SU-DHL-6 (cell line): Measurements from ENCODE around the gene RNF217.

Experiments
- H2AFZ ChIP-seq: fragments of 200-600 bp; sonication (generic); 2 replicates; pipeline ENCODE4 v1.6.1; 2014; ENCODE audit warnings: low read depth, mild to moderate bottlenecking, moderate library complexity, mixed read lengths, antibody characterized with exemption, low read length; ENCODE audit not compliant: severe bottlenecking
- H3F3A ChIP-seq: fragments of 200-600 bp; shearing (Covaris generic); 2 replicates; pipeline ENCODE4 v1.6.0; 2016; ENCODE audit warnings: antibody characterized with exemption, mild to moderate bottlenecking; ENCODE audit not compliant: insufficient read depth
- H3K27ac ChIP-seq: fragments of 200-600 bp; sonication (generic); 2 replicates; pipeline ENCODE4 v1.5.1; 2016; ENCODE audit warnings: low read depth, mild to moderate bottlenecking, low read length, moderate library complexity, mixed read lengths
- H3K27me3 ChIP-seq: fragments of 200-600 bp; sonication (generic), shearing (Covaris generic); 2 replicates; pipeline ENCODE4 v1.6.0; 2014; ENCODE audit warnings: mild to moderate bottlenecking, low read length
- H3K36me3 ChIP-seq: fragments of 200-600 bp; sonication (generic); 2 replicates; pipeline ENCODE4 v1.6.1; 2014; ENCODE audit warnings: mild to moderate bottlenecking, low read length, mixed read lengths
- H3K4me2 ChIP-seq: fragments of 300-600, 200-600 bp; shearing (Covaris generic), sonication (generic); 2 replicates; pipeline ENCODE4 v1.6.0; 2014; ENCODE audit warnings: low read length, low read depth, mild to moderate bottlenecking; ENCODE audit not compliant: poor library complexity, severe bottlenecking
- H3K4me3 ChIP-seq: fragments of 200-600 bp; sonication (generic); 2 replicates; pipeline ENCODE4 v1.5.1; 2014; ENCODE audit warnings: antibody characterized with exemption, low read length, mild to moderate bottlenecking, mixed read lengths; ENCODE audit not compliant: insufficient read depth, poor library complexity, severe bottlenecking
- H3K79me2 ChIP-seq: fragments of 200-600 bp; sonication (generic); 2 replicates; pipeline ENCODE4 v1.6.1; 2014; ENCODE audit warnings: mild to moderate bottlenecking, low read length, moderate library complexity; ENCODE audit not compliant: insufficient read depth
- H3K9ac ChIP-seq: fragments of 200-600 bp; sonication (generic); 2 replicates; pipeline ENCODE4 v1.7.0; 2014; ENCODE audit warnings: mild to moderate bottlenecking, low read length
- H3K9me2 ChIP-seq: fragments of 200-600 bp; sonication (generic); replicated peaks from 2 replicates; pipeline ENCODE4 v1.6.1; 2014; ENCODE audit warnings: low read length; ENCODE audit not compliant: insufficient read depth
- H3K9me3 ChIP-seq: fragments of 200-600 bp; sonication (generic); 2 replicates; pipeline ENCODE4 v1.6.1; 2014; ENCODE audit warnings: low read length, mixed read lengths; ENCODE audit not compliant: insufficient read depth
- H4K20me1 ChIP-seq: fragments of 200-600 bp; sonication (generic); 2 replicates; pipeline ENCODE4 v1.6.1; 2014; ENCODE audit warnings: low read depth, mild to moderate bottlenecking, antibody characterized with exemption, low read length, moderate library complexity, mixed read lengths
- EZH2phosphoT487 ChIP-seq: fragments of 200-600 bp; sonication (generic), shearing (Covaris generic); conservative IDR thresholded peaks from 2 replicates; pipeline ENCODE4 v1.6.1; 2018; ENCODE audit warnings: mild to moderate bottlenecking, antibody characterized with exemption, low read length, moderate library complexity, mixed read lengths
- TF ChIP-seq, protein P1 (sequence below): fragments of 200-600 bp; sonication (generic); IDR thresholded peaks from one replicate; pipeline ENCODE4 v1.5.1; 2017; ENCODE audit warnings: antibody characterized with exemption, mild to moderate bottlenecking, low read length, moderate library complexity; ENCODE audit not compliant: insufficient read depth, poor library complexity, severe bottlenecking

The RNF217 gene

DNA sequence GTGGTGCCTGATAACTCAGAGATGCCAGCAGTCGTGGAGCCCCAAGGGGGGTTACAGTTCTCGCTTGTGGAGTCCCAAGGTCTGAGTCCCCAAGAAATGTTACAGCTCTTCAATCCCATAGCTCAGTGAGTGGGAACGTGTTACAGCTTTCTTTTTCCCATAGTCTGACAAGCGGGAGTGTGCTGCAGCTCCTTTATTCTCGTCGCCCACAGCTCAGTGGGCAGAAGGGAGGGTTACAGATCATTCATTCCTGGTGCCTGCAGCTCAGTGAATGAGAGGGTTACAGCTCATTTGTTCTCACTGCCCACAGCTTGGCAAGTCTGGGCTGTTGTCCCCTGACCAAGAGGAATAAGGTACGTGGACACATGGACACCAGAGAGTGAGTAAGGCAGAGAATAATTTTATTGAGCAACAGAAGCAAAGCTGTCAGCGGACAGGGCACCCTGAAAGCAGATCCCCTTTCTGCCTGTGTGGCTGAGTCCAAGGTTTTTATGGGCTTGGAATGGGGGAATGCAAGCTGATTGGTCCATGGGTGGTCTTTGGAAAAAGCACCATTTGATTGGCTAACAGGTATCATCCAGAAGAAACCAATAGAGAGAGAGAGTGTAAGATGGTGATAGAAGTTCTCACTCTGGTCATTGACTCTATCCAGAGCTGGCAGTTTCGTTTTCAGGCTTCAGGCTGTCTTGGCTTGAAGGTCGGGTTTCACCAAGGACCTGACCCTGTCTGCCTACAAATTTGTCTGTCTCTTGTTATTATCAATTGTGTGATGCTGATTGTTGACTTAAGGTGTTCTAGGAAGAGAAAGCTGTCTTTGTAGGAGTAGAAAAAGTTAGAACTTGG, 16.4 kb downstream of the RNF217 start:
- H3K9me2 ChIP-seq = no peaks in the 10 kb centered on the region
- TF ChIP-seq, protein P1, sequence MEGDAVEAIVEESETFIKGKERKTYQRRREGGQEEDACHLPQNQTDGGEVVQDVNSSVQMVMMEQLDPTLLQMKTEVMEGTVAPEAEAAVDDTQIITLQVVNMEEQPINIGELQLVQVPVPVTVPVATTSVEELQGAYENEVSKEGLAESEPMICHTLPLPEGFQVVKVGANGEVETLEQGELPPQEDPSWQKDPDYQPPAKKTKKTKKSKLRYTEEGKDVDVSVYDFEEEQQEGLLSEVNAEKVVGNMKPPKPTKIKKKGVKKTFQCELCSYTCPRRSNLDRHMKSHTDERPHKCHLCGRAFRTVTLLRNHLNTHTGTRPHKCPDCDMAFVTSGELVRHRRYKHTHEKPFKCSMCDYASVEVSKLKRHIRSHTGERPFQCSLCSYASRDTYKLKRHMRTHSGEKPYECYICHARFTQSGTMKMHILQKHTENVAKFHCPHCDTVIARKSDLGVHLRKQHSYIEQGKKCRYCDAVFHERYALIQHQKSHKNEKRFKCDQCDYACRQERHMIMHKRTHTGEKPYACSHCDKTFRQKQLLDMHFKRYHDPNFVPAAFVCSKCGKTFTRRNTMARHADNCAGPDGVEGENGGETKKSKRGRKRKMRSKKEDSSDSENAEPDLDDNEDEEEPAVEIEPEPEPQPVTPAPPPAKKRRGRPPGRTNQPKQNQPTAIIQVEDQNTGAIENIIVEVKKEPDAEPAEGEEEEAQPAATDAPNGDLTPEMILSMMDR = no peak
- TF ChIP-seq EZH2phosphoT487 = no peak
- H3K79me2 ChIP-seq = no peaks in the 10 kb centered on the region
- H2AFZ ChIP-seq = no peak overlapping the region
- peaks cover 11% of the 10 kb centered on the region; the same call in 1 of the 2 replicates for H3K9me3 ChIP-seq
- H3K36me3 ChIP-seq = no peaks in the 10 kb centered on the region
- H3K4me2 ChIP-seq = no peak overlapping the region
- H3K4me3 ChIP-seq = no peak overlapping the region
- H3K9ac ChIP-seq = no peak overlapping the region
- no peaks in the 10 kb centered on the region for H4K20me1 ChIP-seq
- no peaks in the 10 kb centered on the region for H3F3A ChIP-seq
- H3K27me3 ChIP-seq = no peaks in the 10 kb centered on the region
- no peak overlapping the region for H3K27ac ChIP-seq

DNA sequence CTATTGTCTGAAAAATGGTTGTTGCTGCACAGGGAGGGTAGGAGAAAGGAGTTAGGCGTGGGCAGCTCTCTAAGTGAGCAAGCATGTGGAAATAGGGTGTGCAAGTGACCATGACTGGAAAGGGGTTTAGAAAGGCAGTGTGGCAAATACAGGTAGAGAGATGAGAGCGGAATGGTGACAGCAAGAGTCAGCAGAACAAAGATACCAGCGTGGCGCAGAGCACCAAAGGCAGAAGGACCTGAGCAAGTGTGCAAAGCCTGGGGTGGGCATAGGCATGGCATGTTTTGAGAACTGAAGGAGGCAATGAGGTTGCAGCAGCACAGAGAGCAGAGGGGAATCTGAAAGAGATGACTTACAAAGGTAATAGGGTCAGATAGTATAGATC, 17.0 kb downstream of the RNF217 start:
- Histone ChIP-seq H3K9me2 (no peaks in the 10 kb centered on the region), H3K36me3 (no peaks in the 10 kb centered on the region), H3K4me3 (no peak overlapping the region), H3K27ac (no peak overlapping the region), H3K27me3 (no peaks in the 10 kb centered on the region), H3K9ac (no peak overlapping the region), H2AFZ (no peak overlapping the region), H3K9me3 (peaks cover 11% of the 10 kb centered on the region; the same call in 1 of the 2 replicates), H4K20me1 (no peaks in the 10 kb centered on the region), H3K4me2 (no peak overlapping the region), H3F3A (no peaks in the 10 kb centered on the region), H3K79me2 (no peaks in the 10 kb centered on the region)
- TF ChIP-seq, protein P1 = no peak
- TF ChIP-seq EZH2phosphoT487 = no peak

DNA sequence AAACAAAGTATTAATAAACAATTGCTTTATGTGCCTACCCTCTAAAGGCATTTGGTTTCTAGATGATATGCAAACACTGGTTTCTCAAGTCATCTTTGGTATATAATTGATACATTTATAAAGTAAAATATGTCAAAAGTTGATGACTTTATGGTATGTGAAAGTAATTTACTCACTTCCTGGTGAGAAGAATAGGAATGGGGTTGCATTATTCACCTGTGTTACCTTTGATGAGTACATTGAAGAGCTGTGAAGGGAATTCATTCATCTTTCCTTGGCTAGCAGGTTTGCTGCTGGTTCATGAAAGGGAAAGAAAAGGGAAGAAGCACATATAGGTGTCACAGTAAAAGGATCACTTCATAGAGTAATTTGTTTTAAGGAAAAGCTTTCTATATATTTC, 20.4 kb downstream of the RNF217 start:
- Histone ChIP-seq H3K9me2 (no peaks in the 10 kb centered on the region), H3K27me3 (no peaks in the 10 kb centered on the region), H3K36me3 (no peaks in the 10 kb centered on the region), H3K4me3 (no peak overlapping the region), H4K20me1 (no peaks in the 10 kb centered on the region), H3F3A (no peaks in the 10 kb centered on the region), H3K4me2 (no peak overlapping the region), H3K79me2 (no peaks in the 10 kb centered on the region), H3K27ac (no peak overlapping the region), H2AFZ (no peak overlapping the region), H3K9ac (no peak overlapping the region), H3K9me3 (peaks cover 11% of the 10 kb centered on the region; the same call in 1 of the 2 replicates)
- no peak for TF ChIP-seq EZH2phosphoT487

DNA sequence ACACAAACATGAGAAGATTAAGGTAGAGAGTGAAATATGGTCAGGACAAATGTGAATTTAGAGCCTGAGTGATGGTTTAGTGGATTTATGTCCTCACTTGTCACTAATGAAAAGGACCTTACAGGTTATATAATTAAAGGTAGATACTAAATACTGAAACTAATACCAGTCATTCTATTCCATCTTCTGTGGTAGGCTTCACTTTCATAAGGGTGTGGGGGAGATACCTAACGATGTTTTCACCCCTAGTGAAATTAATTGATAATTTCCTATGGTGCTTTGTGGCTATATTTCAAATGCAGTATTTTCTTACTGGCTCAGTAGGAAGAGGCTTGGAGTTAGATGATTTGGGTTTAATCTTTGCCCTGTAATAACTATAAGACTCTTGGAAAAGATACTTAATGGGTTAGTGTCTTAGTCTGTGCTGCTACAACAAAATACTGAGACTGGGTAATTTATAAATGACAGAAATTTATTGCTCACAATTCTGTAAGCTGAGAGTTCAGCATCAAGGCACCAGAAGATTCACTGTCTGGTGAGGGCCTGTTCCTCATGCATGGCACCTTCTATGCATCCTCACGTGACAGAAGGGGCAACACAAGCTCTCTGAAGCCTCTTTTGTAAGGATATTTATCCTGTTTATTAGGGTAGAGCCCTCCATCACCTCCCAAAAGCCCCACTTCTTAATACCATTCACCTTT, 21.3 kb downstream of the RNF217 start:
- Histone ChIP-seq H3K27me3 (no peaks in the 10 kb centered on the region), H3K4me3 (no peak overlapping the region), H3K9ac (no peak overlapping the region), H3K36me3 (no peaks in the 10 kb centered on the region), H2AFZ (no peak overlapping the region), H3K9me2 (no peaks in the 10 kb centered on the region), H4K20me1 (no peaks in the 10 kb centered on the region), H3K4me2 (no peak overlapping the region), H3K9me3 (peaks cover 5% of the 10 kb centered on the region; the same call in 1 of the 2 replicates), H3K27ac (no peak overlapping the region), H3K79me2 (no peaks in the 10 kb centered on the region), H3F3A (no peaks in the 10 kb centered on the region)
- TF ChIP-seq EZH2phosphoT487 = no peak
- TF ChIP-seq, protein P1 = no peak
